ENCODE results near the gene CCDC152.
"Not testable (repeated sequence)": the region's sequence is repeated elsewhere in the genome, so short reads cannot be mapped to it uniquely, and the experiment has no call there.

Gene CCDC152

DNA sequence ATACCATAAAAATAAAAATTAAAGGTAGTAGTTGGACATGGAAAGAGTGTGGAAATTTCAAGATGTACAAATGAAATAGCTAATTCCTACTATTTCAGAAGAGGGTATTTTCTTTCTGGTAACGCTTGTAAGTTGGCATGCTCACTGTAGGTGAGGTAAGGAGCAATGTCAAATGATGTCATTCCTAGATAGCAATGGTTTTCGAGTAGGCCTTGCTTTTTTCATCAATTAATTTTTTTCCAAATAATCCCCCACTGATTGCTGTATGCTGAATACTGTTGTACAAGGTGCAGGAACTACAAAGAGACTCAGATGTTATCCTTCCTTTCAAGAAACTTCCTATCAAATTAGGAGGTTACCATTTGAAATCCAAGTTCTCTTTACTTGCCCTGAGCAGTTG, 56.0 kb downstream of the CCDC152 start:
- DNase-seq (ENCODE audit: low spot score) = no peak

DNA sequence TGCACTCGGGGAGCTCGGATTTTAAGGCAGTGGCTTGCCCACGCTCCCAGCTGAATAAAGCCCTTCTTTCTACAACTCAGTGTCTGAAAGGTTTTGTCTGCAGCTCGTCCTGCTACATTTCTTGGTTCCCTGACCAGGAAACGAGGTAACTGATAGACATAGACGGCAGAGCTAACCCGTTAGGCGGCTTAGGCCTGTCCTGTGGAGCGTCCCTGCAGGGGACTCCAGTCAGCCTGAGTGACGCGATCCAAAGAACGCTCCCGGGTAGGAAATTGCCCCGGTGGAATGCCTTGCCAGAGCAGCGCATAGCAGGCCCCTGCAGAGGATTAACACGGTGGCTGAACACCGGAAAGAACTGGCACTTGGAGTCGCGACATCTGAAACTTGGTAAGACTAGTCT, 56.9 kb downstream of the CCDC152 start:
- peak; percentile 39 for DNase-seq (ENCODE audit: low spot score)

DNA sequence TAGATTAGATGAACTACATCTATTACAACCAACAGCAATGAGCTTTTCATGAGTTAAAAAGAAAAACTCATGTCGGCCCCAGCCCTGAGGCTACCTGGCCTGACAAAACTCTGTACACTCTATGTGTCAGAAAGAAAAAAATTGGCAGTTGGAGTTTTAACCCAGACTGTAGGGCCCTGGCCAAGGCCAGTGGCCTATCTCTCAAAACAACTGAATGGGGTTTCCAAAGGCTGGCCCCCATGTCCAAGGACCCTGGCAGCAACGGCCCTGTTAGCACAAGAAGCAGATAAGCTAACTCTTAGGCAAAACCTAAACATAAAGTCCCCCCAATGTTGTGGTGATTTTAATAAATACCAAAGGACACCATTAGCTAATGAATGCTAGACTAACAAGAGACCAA, 59.9 kb downstream of the CCDC152 start:
- DNase-seq (ENCODE audit: low spot score) = not testable (repeated sequence)

DNA sequence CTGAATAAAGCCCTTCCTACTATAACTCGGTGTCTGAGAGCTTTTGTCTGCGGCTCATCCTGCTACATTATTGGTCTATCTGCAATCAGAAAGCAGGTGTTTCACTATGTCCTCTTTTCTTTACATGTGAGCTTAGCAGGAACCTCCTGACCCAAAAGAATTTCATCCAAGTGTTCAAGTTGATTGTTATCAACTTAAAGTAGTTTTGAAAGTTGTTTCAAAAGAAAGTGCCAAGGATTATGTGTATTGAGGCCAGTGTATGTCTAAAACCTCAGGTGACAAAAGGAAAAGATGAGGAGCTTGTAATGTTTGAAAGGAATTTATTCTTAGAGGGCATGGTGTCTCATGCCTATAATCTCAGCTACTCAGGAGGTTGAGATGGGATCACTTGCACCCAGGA, 63.1 kb downstream of the CCDC152 start:
- no peak for DNase-seq (ENCODE audit: low spot score)

DNA sequence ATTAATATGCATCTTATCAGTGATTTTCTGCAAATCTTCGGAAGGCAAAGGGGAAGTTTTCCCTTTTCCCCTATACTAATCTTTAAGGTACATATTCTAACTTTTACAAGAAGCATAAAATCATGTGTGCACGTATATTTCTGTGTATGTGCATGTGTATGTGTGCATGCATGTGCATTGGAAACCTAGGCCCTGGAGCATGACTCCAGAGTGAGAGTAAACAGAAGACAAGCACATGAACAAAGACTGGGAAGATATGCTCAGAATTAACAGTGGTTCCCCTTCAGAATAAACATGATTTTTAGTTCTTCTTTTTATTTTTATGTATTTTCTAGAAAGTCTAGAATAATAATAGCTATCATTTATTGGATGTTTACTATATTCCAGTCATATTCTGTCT, 65.9 kb downstream of the CCDC152 start:
- no peak for DNase-seq (ENCODE audit: low spot score)

DNA sequence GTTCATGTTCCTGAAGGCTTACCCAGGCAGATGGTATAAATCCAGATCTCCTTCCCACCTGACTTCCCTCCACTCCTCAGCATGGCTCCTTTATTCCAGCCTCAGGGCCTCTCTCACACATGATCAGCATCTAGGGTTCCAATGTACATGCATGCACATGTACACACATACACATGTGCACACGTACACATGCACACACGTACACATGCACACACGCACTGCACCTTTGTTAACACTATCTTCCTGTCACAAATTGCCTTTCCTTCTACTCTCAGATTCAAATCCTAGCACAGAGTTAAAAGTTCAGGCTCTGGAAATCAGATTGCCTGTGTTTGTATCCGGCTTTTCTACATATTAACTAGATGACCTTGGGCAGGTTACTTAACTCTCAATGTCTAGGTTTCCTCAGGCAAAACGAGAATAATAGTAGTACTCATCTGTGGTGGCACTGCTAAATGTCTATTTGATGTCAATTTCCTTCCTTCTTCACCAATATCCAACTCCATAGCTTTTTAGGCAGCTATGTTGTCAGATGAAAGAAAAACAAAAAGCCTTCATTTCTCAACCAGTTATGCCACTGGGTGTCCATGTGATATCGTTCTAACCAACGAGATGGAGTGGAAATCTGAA, 67.8 kb downstream of the CCDC152 start:
- DNase-seq (ENCODE audit: low spot score) = no peak

DNA sequence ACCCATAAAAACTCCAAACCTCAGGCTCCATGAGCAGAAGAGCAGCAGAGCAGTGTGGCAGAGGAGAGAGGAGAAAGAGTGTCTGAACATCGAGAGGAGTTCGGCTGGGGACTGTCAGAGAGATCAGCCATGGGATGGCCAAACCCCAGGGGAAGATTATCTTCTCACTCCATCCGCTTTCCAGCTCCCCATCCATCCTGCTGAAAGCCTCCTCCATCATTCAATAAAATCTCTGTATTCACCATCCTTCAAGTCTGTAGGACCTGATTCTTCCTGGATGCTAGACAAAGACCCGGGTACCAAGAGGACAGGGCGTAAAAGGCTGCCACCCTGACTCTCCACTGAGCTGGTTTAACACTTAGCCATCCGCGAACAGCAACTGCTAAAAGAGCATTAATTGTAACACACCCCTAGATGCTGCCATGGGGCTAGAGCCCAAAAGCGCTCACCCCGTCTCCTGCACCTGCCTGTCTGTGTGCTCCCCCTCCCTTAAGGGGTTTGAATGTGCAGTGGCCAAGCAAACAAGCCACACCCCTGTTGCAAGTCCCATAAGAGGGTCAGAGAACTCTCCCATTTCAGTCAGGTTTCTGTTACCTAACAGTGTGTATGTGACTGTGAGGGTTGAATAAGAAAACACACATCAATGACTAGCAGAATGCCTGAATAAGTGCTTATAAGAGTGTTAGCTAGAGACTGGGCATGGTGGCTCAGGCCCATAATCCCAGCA, 69.0 kb downstream of the CCDC152 start:
- no peak for DNase-seq (ENCODE audit: low spot score)

DNA sequence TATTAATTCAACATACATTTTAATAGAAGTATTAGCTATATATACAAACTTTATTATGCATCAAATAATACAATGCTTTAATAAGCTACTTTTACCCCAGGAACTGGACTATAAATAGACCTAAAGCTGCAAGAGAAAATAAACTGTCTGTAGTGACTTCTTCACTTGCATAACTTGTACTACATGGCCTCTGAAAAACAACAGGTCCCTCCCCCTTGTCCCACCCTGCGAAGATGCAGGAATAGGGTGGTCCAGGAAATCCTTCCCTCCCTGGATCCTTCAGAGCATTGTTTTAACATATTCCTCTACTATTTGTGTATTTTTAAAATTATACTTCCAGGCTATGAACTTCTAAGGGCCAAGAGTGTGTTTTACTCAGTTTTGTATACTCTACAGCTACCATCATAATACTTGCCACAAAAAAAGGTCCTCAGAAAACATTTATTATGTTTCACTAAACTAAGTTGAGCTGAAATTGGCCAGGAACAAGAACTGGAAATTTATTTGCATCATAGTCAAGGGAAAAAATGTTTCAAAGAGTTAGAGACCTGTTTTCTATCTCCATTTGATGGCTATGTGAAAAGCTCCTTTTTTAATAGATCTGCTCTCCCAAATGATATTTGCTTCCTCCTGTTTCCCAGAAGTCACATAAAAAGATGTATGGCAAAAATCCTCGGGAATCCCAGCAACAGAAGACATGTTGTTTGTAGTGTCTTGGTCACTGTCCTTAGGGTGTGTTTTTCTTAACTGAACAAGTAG, 70.3 kb downstream of the CCDC152 start:
- DNase-seq (ENCODE audit: low spot score) = no peak

DNA sequence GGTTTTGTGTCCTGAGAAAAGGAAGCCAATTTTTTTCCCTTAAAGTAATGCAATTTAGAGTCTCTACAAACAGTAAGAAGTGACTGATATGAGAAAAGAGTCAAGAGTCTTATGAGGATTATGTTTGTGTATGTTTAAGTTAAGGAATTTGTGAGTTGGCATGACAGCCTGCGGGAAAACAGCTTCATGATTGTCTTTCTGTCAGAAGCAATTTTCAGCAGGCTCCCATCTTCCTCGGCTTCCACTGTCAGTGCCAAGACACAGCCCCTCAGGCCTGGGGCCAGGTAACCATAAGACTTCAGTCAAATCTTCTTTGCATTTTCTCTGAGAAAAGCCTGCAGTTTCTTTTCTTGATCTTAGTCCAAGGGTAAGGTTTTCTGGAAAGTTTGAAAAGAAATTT, 72.1 kb downstream of the CCDC152 start:
- no peak for DNase-seq (ENCODE audit: low spot score)

DNA sequence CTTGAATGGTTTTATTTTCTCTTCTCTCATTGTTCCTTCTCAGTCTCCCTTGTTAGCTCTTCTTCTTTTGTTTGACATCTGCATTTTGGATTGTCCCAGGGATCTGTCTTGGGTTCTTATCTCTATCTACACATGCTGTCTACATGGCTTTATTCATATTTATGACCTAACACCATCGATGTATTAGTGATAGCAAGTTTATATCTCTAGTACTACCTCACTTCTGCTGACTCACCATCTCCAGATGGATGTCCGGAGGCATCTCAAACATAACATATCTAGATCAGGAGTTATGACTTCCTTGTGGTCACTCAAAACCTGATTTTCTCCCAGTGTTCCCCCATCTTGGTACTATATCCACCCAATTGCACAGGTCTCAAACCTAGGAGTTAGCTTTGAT, 74.3 kb downstream of the CCDC152 start:
- no peak for DNase-seq (ENCODE audit: low spot score)

DNA sequence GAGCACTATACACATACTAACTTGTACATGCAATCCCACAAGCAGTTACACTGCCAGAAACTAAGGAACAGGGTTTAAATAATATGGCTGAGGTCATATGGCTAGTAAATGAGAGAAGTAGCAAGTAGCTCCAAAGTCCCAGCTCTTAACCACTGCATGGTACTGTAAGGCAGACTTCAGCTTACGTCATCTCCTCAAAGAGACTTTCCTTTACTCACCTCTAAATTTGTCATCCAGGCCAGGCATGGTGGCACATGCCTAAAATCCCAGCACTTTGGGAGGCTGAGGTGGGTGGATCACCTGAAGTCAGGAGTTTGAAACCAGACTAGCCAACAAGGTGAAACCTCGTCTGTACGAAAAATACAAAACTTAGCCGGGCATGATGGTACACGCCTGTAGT, 75.4 kb downstream of the CCDC152 start:
- DNase-seq (ENCODE audit: low spot score) = no peak

DNA sequence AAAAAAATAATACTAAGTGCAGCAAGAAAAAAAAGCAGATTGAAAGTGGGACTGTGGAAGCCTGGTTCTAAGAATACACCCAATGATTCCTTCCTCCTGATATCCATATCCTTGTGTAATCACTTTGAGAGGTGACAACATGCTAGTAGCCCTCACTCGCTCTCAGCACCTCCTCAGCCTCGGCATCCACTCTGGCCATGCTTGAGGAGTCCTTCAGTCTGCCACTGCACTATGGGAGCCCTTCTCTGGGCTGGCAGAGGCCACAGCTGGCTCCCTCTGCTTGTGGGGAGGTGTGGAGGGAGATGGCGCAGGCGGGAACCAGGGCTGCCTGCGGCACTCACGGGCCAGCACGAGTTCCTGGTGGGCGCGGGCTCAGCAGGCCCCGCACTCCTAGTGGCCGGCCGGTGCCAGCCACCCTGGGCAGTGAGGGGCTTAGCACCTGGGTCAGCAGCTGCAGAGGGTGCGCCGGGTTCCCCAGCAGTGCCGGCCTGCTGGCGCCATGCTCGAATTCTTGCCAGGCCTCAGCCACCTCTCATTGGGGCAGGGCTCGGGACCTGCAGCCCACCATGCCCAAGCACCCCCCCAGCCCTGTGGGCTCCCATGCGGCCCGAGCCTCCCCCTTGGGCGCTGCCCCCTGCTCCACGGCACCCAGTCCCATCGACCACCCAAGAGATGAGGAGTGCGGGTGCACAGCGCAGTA, 79.6 kb downstream of the CCDC152 start:
- DNase-seq (ENCODE audit: low spot score) = no peak

DNA sequence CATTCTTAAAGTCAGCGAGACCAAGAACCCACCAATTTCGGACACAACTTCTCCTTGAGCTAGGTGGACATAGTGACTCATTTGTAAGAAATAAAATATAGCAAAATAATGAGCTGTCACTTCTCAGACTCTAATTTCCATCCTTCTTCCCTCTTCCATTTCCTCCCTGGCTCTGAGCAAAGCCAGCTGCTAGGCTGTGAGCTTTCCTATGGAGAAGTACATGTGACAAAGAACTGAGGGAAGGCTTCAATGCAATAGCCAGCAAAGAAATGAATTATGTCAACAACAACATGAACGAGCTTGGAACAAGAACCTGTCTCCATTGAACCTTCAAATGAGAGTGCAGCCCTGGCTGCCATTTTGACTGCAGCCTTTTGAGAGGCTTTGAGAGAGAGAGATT, 81.0 kb downstream of the CCDC152 start:
- no peak for DNase-seq (ENCODE audit: low spot score)

DNA sequence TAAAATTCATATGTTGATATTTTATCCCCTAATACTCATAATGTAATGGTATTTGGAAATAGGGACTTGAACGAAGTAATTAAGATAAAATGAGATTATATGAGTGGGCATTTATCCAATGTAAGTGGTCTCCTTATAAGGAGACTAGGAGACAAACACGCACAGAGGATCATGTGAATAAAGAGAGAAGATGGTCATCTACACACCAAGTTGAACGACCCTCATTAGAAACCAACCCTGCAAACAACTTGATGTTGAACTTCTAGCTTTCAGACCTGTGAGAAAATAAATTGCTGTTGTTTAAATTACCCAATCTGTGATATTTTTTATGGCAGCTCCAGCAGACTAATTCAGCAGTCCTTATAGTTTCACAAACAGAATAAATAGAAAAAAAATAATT, 82.6 kb downstream of the CCDC152 start:
- DNase-seq (ENCODE audit: low spot score) = no peak

DNA sequence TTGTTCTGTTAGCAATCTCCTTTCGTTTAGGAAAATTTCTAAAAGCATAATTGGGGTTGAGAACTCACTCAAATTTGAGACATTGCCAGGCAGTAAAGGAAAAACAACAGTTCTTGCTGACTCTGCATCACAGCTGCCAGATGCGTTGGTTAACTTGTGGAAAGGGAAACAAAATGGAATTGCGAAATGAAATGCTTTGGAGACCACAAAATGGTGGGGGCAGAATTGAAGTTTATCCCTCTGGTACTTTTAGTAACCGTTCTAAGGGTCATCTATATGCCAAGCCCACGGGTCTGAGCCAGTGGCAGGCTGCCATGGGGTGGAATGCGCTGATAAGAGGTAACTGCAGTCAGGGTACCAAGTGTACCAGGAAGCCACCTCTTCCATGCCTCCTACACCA, 83.7 kb downstream of the CCDC152 start:
- DNase-seq (ENCODE audit: low spot score) = peak; percentile 18

DNA sequence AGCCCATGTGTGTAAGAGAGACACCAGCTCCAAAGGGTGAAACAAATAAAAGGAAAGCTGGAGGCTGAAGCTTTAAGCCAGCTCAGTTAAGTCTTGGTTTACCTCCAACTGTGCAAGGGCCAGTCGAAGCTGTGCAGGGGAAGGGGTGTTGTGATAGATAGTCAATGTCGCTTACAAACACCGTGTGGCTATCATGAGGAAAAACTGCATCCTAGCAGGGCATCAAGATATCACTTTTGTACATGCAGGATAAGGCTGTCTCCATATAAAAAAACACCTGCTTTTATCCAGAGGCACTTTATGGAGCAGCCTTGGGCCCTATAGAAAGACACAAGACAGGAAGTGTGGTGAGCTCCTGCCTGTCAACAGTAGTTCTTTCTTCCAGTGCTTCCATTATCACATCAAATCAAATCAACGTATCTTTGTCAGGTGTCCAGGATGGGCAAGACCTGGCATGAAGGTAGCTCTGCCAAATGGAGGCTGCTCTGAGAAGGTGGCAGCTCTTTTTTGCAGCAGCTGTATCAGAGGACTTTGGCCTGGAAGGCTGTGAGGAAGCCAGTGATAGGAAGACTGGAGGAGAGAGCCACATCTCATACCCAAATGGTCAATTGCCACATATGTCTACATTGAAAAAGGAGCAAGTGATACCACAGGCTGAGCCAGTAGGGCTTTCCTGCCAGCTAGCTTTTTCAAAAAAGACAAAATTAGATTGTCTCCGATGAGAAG, 84.4 kb downstream of the CCDC152 start:
- no peak for DNase-seq (ENCODE audit: low spot score)

DNA sequence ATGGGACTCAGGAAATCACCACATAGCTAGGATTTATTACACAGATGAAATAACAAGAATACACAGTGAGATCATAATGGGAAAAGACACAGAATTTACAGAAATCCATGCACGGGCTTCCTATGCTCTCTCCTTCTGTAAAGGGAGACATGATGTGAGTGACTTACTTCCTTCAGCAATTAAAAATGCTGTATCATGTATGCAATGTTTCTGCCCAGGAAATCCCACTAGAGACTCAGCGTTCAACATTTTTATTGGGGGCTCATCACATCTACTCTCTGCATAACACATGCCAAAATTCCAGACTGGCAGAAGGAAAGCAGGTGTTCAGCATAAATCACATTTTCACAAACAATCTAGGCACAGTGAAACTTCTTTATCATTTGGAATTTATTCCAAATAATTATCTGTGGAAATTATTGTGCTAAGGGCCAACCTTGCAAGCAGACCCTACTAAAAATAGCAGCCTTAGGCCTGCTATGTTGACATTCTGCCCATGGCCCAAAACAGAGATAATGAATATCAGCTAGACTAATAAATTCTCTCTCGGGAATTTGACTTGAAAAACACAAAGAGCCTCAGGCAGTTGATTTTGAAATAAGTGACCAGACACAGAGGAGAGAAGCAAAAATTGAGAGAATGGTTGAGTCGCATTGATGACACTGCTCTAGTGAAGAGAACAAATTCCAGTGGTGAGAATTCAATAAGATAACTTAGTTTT, 86.5 kb downstream of the CCDC152 start:
- DNase-seq (ENCODE audit: low spot score) = no peak

DNA sequence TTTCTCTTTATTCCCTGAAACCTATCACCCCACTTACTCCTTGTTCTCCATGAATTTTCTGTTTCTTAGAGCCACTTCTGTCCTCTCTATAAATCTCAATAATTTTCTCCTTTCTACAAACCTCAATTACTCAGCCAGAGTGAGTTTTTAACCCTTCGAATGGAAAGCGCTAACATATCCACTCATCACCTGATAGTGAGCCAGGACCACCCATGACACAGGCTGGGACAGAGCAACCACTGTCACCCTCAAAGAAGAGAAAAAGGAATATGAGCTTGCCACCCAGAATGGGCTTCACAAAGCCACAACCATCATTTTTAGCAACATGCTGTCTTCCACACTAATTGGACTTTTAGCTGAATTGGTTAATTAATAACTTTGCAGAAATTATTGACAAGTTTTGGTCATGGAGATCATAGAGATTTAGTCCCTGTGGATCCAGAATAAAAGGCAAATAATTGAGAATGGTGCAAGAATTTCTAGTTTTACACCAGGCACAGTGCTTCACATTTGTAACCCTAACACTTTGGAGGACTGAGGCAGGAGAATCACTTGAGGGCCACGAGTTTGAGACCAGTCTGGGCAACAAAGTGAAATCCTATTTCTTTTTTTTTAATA, 87.2 kb downstream of the CCDC152 start:
- DNase-seq (ENCODE audit: low spot score) = no peak

DNA sequence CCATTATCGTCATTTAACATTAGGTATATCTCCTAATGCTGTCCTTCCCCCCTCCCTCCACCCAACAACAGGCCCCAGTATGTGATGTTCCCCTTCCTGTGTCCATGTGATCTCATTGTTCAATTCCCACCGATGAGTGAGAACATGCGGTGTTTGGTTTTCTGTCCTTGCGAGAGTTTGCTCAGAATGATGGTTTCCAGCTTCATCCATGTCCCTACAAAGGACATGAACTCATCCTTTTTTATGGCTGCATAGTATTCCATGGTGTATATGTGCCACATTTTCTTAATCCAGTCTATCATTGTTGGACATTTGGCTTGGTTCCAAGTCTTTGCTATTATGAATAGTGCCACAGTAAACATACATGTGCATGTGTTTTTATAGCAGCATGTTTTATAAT, 87.8 kb downstream of the CCDC152 start:
- not testable (repeated sequence) for DNase-seq (ENCODE audit: low spot score)

DNA sequence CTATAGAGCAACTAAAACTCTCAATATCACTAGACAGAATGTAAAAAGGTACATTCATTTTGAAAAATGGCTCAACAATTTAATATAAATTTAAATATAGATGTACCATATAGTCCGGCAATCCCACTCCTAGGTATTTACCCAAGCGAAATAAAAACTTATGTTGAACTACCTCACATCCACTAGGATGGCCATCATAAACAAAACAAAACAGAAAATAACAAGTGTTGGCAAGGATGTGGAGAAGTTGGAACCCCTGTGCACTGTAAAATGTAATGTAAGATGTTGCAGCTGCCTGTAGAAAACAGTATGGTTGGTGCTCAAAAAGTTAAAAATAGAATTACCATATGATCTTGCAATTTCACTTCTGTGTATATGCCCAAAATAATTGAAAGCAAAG, 91.9 kb downstream of the CCDC152 start:
- DNase-seq (ENCODE audit: low spot score) = no peak

DNA sequence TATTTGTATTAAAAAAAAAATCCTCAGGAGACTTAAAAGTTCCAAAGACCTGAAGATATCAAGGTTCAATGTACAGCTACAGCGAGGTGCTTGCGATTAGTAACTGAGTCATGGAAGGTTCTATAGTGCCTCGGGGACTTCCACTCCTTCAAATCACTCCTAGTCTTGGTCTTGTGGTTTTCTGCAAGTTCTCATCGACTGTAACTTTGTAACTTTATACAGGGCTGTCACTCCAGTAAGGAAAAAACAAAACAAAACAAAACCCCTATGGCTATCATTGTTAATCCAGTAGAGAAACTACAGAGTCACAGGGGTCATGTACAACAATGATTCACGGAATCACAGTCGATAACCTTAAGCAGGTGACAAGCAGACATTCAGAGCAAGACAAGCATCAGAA, 94.9 kb downstream of the CCDC152 start:
- DNase-seq (ENCODE audit: low spot score) = no peak

Data from Ammon's horn (tissue), 1 donor.